HepG2 (cell line): ENCODE data around the gene PRKN. TPM values are rescaled to one million over a fixed set of nuclear protein-coding genes. Genes with fewer than 3 reads are reported as not detected.
A peak's percentile ranks its signal among the peaks of the same experiment; 100 is the strongest.

Experiments
- KLF16 ChIP-seq, 2 experiments: sonication (generic) in 1 of 2; formaldehyde crosslinking in 1 of 2; IDR thresholded peaks; 2 replicates each; pipeline versions ENCODE4 v1.6.1 to v1.8.0; 2016 to 2023; ENCODE audit warnings: missing genetic modification reagents in 2 of 2, missing compliant biosample characterization in 1 of 2
- PLRG1 ChIP-seq: fragments of 450-650 bp; conservative IDR thresholded peaks from 2 replicates; pipeline ENCODE4 v1.6.1; 2016
- RBAK ChIP-seq: sonication (generic); formaldehyde crosslinking; IDR thresholded peaks from 2 replicates; pipeline ENCODE4 v1.5.1; 2020; ENCODE audit warnings: mild to moderate bottlenecking, missing genetic modification reagents
- RELA ChIP-seq: sonication (generic); formaldehyde crosslinking; IDR thresholded peaks from 2 replicates; pipeline ENCODE4 v1.4.0; 2020; ENCODE audit warnings: missing genetic modification reagents
- SALL2 ChIP-seq: sonication (generic); formaldehyde crosslinking; IDR thresholded peaks from 2 replicates; pipeline ENCODE4 v1.8.1; 2023; ENCODE audit warnings: mild to moderate bottlenecking, missing genetic modification reagents, inconsistent platforms
- SMAD1 ChIP-seq: sonication (generic); formaldehyde crosslinking; IDR thresholded peaks from 2 replicates; pipeline ENCODE4 v1.4.0; 2020; ENCODE audit warnings: missing genetic modification reagents, low read depth, mild to moderate bottlenecking, borderline replicate concordance
- TAF15 ChIP-seq: fragments of 200-400 bp; formaldehyde crosslinking; IDR thresholded peaks from one replicate; pipeline ENCODE4 v1.6.1; 2018; ENCODE audit warnings: mild to moderate bottlenecking, low read depth, low read length; ENCODE audit not compliant: poor library complexity, severe bottlenecking
- U2AF2 ChIP-seq: fragments of 200-400 bp; formaldehyde crosslinking; IDR thresholded peaks from 2 replicates; pipeline ENCODE4 v1.6.1; 2017; ENCODE audit warnings: low read depth, mild to moderate bottlenecking, low read length
- ZNF280B ChIP-seq: sonication (generic); formaldehyde crosslinking; IDR thresholded peaks from 2 replicates; pipeline ENCODE4 v1.5.0; 2020; ENCODE audit warnings: missing genetic modification reagents, mild to moderate bottlenecking, borderline replicate concordance
- ZNF296 ChIP-seq: sonication (generic); formaldehyde crosslinking; conservative IDR thresholded peaks from 2 replicates; pipeline ENCODE4 v1.5.0; 2020; ENCODE audit warnings: mild to moderate bottlenecking, missing genetic modification reagents
- ZNF367 ChIP-seq: sonication (generic); formaldehyde crosslinking; IDR thresholded peaks from 2 replicates; pipeline ENCODE4 v1.4.0; 2020; ENCODE audit warnings: missing genetic modification reagents, borderline replicate concordance
- ZNF615 ChIP-seq: sonication (generic); formaldehyde crosslinking; IDR thresholded peaks from 2 replicates; pipeline ENCODE4 v1.5.0; 2020; ENCODE audit warnings: mild to moderate bottlenecking, missing genetic modification reagents, borderline replicate concordance
- ZNF672 ChIP-seq: sonication (generic); formaldehyde crosslinking; IDR thresholded peaks from 2 replicates; pipeline ENCODE4 v1.8.1; 2022; ENCODE audit warnings: missing genetic modification reagents
- ZNF678 ChIP-seq: sonication (generic); formaldehyde crosslinking; IDR thresholded peaks from 2 replicates; pipeline ENCODE4 v1.4.0; 2020; ENCODE audit warnings: mild to moderate bottlenecking, missing genetic modification reagents
- ZNF850 ChIP-seq: sonication (generic); formaldehyde crosslinking; conservative IDR thresholded peaks from 2 replicates; pipeline ENCODE4 v1.9.0; 2021; ENCODE audit warnings: mild to moderate bottlenecking, missing genetic modification reagents
- polyA plus RNA-seq, 8 experiments: library from polyadenylated mRNA; depleted of rRNA in 3 of 8; stranded (reverse) in 7 of 8; unstranded in 1 of 8; fragments of >200 nt; fragmentation: Illumina TruSeq in 4 of 8; extraction: Trizol in 4 of 8; gene quantifications; 2 replicates each; pipeline versions ENCODE4 v1.2.1 to v1.2.3, GENCODE V29; 2011 to 2016; ENCODE audit warnings: low read depth in 4 of 8, missing spikeins in 1 of 8, mixed read lengths in 1 of 8; ENCODE audit not compliant: insufficient read depth in 1 of 8
- total RNA-seq, 5 experiments: library from RNA; depleted of rRNA; stranded (reverse); fragments of >200 nt; fragmentation: Illumina TruSeq; extraction: Trizol; gene quantifications; 2 replicates each; pipeline ENCODE4 v1.2.3, GENCODE V29; 2016; ENCODE audit warnings: low read depth in 1 of 5
- TF ChIP-seq, protein P1 (sequence below): IDR thresholded peaks from 2 replicates; pipeline ENCODE4 v1.6.1; 2018; ENCODE audit warnings: missing genetic modification reagents, mild to moderate bottlenecking, missing compliant biosample characterization
- TF ChIP-seq, protein P2 (sequence below): sonication (generic); formaldehyde crosslinking; IDR thresholded peaks from 2 replicates; pipeline ENCODE4 v1.4.0; 2020; ENCODE audit warnings: missing genetic modification reagents, borderline replicate concordance
- TF ChIP-seq, protein P3 (sequence below): sonication (generic); formaldehyde crosslinking; IDR thresholded peaks from 2 replicates; pipeline ENCODE4 v1.9.0; 2021; ENCODE audit warnings: missing genetic modification reagents, borderline replicate concordance

The PRKN gene
- total and polyA plus RNA-seq, 2 of the 13 experiments (the other 11 are each of a cell fraction or from before 2014, with no cell fraction given) = 0.31 to 0.44 TPM

DNA sequence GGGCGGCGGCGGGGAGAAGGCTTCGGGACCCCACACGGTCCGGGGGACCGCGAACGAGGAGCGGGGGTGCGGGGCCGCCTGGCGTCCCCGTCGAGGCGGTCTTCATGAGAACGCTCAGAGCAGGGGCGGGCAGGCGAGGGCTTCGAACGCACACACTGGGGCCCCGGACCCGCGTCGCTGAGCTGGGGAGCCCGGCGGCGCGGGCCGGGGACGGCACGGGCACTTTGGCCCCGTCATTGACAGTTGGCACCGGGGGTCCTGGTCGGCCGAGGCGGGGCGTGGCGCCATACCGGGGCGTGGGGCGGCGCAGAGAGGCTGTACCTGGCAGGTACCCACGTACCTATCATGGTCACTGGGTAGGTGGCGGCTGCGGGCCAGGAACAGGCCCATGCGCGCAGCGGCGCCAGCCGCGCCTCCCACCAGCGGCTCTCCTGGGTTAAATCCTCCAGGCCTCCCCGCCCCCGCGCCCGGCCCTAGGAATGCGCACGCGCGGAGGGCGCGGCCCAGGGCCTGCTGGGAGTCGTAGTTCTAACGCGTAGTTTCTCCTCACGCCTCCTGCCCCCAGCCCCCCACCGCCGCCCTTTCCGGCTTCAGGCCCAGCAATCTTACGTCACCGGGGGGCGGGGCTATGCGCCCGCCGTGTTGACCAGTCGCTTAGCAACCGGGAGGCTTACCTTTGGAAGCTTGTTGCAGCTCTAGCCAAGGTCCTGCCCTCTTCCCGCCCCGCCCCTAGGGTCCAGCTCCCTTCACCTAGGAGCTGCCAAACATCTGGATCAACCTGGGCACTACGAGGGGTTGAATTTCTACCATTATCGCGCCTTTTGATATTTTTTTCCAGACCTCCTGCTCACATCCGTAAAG lies at the start of gene PRKN, which contains the start of gene PACRG (continued):
- TF ChIP-seq ZNF280B (CRISPR knock-in tag) (no peak), ZNF296 (CRISPR knock-in tag) (no peak), ZNF367 (CRISPR knock-in tag) (no peak), RBAK (CRISPR knock-in tag) (no peak; the same call in 1 of the 2 replicates), SMAD1 (CRISPR knock-in tag) (no peak), ZNF678 (CRISPR knock-in tag) (no peak), U2AF2 (no peak), PLRG1 (no peak), KLF16 (CRISPR knock-in tag; IDR thresholded peaks at IDR 0.05) (no peak; a peak in 1 of 4 replicates), SALL2 (CRISPR knock-in tag) (peak; percentile 69; the same call in 1 of the 2 replicates), TAF15 (no peak), ZNF615 (CRISPR knock-in tag) (no peak), ZNF672 (no peak), ZNF850 (CRISPR knock-in tag) (peak; percentile 90; the same call in 1 of the 2 replicates), RELA (CRISPR knock-in tag) (no peak)
- TF ChIP-seq, protein P1, sequence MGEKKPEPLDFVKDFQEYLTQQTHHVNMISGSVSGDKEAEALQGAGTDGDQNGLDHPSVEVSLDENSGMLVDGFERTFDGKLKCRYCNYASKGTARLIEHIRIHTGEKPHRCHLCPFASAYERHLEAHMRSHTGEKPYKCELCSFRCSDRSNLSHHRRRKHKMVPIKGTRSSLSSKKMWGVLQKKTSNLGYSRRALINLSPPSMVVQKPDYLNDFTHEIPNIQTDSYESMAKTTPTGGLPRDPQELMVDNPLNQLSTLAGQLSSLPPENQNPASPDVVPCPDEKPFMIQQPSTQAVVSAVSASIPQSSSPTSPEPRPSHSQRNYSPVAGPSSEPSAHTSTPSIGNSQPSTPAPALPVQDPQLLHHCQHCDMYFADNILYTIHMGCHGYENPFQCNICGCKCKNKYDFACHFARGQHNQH (CRISPR knock-in tag) = peak; percentile 65; the same call in 1 of the 2 replicates
- TF ChIP-seq, protein P2, sequence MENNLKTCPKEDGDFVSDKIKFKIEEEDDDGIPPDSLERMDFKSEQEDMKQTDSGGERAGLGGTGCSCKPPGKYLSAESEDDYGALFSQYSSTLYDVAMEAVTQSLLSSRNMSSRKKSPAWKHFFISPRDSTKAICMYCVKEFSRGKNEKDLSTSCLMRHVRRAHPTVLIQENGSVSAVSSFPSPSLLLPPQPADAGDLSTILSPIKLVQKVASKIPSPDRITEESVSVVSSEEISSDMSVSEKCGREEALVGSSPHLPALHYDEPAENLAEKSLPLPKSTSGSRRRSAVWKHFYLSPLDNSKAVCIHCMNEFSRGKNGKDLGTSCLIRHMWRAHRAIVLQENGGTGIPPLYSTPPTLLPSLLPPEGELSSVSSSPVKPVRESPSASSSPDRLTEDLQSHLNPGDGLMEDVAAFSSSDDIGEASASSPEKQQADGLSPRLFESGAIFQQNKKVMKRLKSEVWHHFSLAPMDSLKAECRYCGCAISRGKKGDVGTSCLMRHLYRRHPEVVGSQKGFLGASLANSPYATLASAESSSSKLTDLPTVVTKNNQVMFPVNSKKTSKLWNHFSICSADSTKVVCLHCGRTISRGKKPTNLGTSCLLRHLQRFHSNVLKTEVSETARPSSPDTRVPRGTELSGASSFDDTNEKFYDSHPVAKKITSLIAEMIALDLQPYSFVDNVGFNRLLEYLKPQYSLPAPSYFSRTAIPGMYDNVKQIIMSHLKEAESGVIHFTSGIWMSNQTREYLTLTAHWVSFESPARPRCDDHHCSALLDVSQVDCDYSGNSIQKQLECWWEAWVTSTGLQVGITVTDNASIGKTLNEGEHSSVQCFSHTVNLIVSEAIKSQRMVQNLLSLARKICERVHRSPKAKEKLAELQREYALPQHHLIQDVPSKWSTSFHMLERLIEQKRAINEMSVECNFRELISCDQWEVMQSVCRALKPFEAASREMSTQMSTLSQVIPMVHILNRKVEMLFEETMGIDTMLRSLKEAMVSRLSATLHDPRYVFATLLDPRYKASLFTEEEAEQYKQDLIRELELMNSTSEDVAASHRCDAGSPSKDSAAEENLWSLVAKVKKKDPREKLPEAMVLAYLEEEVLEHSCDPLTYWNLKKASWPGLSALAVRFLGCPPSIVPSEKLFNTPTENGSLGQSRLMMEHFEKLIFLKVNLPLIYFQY = no peak; the same call in 1 of the 2 replicates
- TF ChIP-seq, protein P3, sequence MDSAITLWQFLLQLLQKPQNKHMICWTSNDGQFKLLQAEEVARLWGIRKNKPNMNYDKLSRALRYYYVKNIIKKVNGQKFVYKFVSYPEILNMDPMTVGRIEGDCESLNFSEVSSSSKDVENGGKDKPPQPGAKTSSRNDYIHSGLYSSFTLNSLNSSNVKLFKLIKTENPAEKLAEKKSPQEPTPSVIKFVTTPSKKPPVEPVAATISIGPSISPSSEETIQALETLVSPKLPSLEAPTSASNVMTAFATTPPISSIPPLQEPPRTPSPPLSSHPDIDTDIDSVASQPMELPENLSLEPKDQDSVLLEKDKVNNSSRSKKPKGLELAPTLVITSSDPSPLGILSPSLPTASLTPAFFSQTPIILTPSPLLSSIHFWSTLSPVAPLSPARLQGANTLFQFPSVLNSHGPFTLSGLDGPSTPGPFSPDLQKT (CRISPR knock-in tag) = 0 out of 2 replicates have a peak, but pooled peaks have one; percentile 17
